SK-N-SH (cell line): ENCODE results near the gene MRPS9. TPM values are rescaled to one million over a fixed set of nuclear protein-coding genes. Genes with fewer than 3 reads are reported as not detected.

Experiments
- CTCF ChIA-PET: fragments of 300-600, 350-600 bp; formaldehyde crosslinking; extraction: SDS; loops from one replicate; lab custom pipeline; 2021; lab: Yijun Ruan, JAX
- POLR2A ChIA-PET: fragments of 350-600 bp; sonication (Branson Sonifier 250); formaldehyde crosslinking; extraction: SDS; loops from one replicate; lab custom pipeline; 2020; ENCODE audit warnings: antibody characterized with exemption, inconsistent platforms; lab: Yijun Ruan, JAX
- DNase-seq: peaks from one replicate; pipeline ENCODE4 v3.0.0; 2012
- H2AFZ ChIP-seq: fragments of 200-600 bp; sonication (generic); 2 replicates; pipeline ENCODE4 v1.8.1; 2016; ENCODE audit warnings: antibody characterized with exemption, mild to moderate bottlenecking, low read depth
- H3F3A ChIP-seq: fragments of 200-600 bp; sonication (generic); replicated peaks from 2 replicates; pipeline ENCODE3; 2016; ENCODE audit warnings: antibody characterized with exemption, mild to moderate bottlenecking; ENCODE audit not compliant: insufficient read depth
- H3K27ac ChIP-seq, 2 experiments: fragments of 200-500 bp in 1 of 2; fragments of 200-600 bp in 1 of 2; sonication (Bioruptor generic) in 1 of 2; sonication (generic), shearing (Covaris generic) in 1 of 2; 2 replicates each; pipeline versions ENCODE4 v1.5.1 to v1.6.1; 2014 to 2016; ENCODE audit warnings: low read depth in 2 of 2, inconsistent platforms in 1 of 2, low read length in 1 of 2, mild to moderate bottlenecking in 1 of 2, mixed read lengths in 1 of 2
- H3K27me3 ChIP-seq: fragments of 200-600 bp; sonication (generic), shearing (Covaris generic); 2 replicates; pipeline ENCODE4 v1.6.1; 2016; ENCODE audit warnings: mixed run types; ENCODE audit not compliant: insufficient read depth
- H3K36me3 ChIP-seq, 2 experiments: fragments of 200-500 bp in 1 of 2; fragments of 200-600 bp in 1 of 2; sonication (Bioruptor generic) in 1 of 2; sonication (generic) in 1 of 2; replicated peaks in 1 of 2; 2 replicates each; pipeline versions ENCODE3 to v1.5.1; 2014 to 2016; ENCODE audit warnings: low read length in 1 of 2, mild to moderate bottlenecking in 1 of 2; ENCODE audit not compliant: insufficient read depth in 2 of 2, control insufficient read depth in 1 of 2
- H3K4me1 ChIP-seq, 2 experiments: fragments of 200-500 bp in 1 of 2; fragments of 200-600 bp in 1 of 2; sonication (Bioruptor generic) in 1 of 2; sonication (generic), shearing (Covaris generic) in 1 of 2; 2 replicates each; pipeline versions ENCODE4 v1.5.1 to v1.6.1; 2014 to 2016; ENCODE audit warnings: low read depth in 1 of 2, low read length in 1 of 2, mixed run types in 1 of 2; ENCODE audit not compliant: insufficient read depth in 2 of 2, control insufficient read depth in 1 of 2
- H3K4me2 ChIP-seq: fragments of 200-600 bp; sonication (generic), shearing (Covaris generic); 2 replicates; pipeline ENCODE4 v1.6.1; 2017; ENCODE audit warnings: mixed run types
- H3K4me3 ChIP-seq, 2 experiments: fragments of 200-500 bp in 1 of 2; fragments of 200-600 bp in 1 of 2; sonication (Bioruptor generic) in 1 of 2; sonication (generic), shearing (Covaris generic) in 1 of 2; 2 replicates each; pipeline versions ENCODE4 v1.5.1 to v1.8.1; 2014 to 2016; ENCODE audit warnings: low read depth in 2 of 2, inconsistent platforms in 1 of 2, low read length in 1 of 2, mild to moderate bottlenecking in 1 of 2, mixed read lengths in 1 of 2, moderate library complexity in 1 of 2
- H3K79me2 ChIP-seq: fragments of 200-600 bp; sonication (generic); 2 replicates; pipeline ENCODE4 v1.8.1; 2017; ENCODE audit warnings: mild to moderate bottlenecking; ENCODE audit not compliant: insufficient read depth
- H3K9ac ChIP-seq: fragments of 200-600 bp; sonication (generic); 2 replicates; pipeline ENCODE4 v1.6.1; 2017; ENCODE audit warnings: mixed run types
- H3K9me2 ChIP-seq: fragments of 200-600 bp; sonication (generic); 2 replicates; pipeline ENCODE4 v1.6.1; 2017; ENCODE audit warnings: mixed run types
- H3K9me3 ChIP-seq: fragments of 200-600 bp; sonication (generic); 2 replicates; pipeline ENCODE4 v1.6.1; 2017; ENCODE audit warnings: mixed run types, mild to moderate bottlenecking, moderate library complexity
- H4K20me1 ChIP-seq: fragments of 200-600 bp; sonication (generic); 2 replicates; pipeline ENCODE4 v1.6.1; 2017; ENCODE audit warnings: mild to moderate bottlenecking, mixed run types; ENCODE audit not compliant: insufficient read depth
- EP300 ChIP-seq, 2 experiments: IDR thresholded peaks; 2 replicates each; pipeline versions ENCODE4 v1.4.0 to v1.6.1; 2012; ENCODE audit warnings: borderline replicate concordance in 1 of 2, low read depth in 1 of 2, low read length in 1 of 2
- EZH2phosphoT487 ChIP-seq: fragments of 200-600 bp; sonication (generic); IDR thresholded peaks from 2 replicates; pipeline ENCODE4 v1.6.1; 2017; ENCODE audit warnings: low read depth, mixed run types, mild to moderate bottlenecking, antibody characterized with exemption, moderate library complexity, borderline replicate concordance
- FOSL2 ChIP-seq: IDR thresholded peaks from 2 replicates; pipeline ENCODE4 v1.4.0; 2012; ENCODE audit warnings: low read depth, mild to moderate bottlenecking, moderate library complexity, borderline replicate concordance
- FOXJ3 ChIP-seq: sonication (generic); formaldehyde crosslinking; IDR thresholded peaks from 2 replicates; pipeline ENCODE4 v1.5.1; 2020; ENCODE audit warnings: mild to moderate bottlenecking, missing genetic modification reagents
- GABPA ChIP-seq: IDR thresholded peaks from 2 replicates; pipeline ENCODE4 v1.4.0; 2012; ENCODE audit warnings: low read depth, mild to moderate bottlenecking
- IRF3 ChIP-seq: fragments of 150-350 bp; IDR thresholded peaks from 2 replicates; pipeline ENCODE4 v1.6.1; 2016; ENCODE audit warnings: mild to moderate bottlenecking, low read depth, low read length
- MXI1 ChIP-seq: IDR thresholded peaks from 2 replicates; pipeline ENCODE4 v1.6.1; 2012; ENCODE audit warnings: mild to moderate bottlenecking, low read depth, low read length, improper control_type of control experiment
- NFIC ChIP-seq: IDR thresholded peaks from 2 replicates; pipeline ENCODE4 v1.4.0; 2012; ENCODE audit warnings: borderline replicate concordance
- NRF1 ChIP-seq: IDR thresholded peaks from 2 replicates; pipeline ENCODE4 v1.6.1; 2012; ENCODE audit warnings: low read depth, mild to moderate bottlenecking, low read length
- PBX3 ChIP-seq: IDR thresholded peaks from 2 replicates; pipeline ENCODE4; 2012
- RCOR1 ChIP-seq: fragments of 150-350 bp; IDR thresholded peaks from 2 replicates; pipeline ENCODE4 v1.6.1; 2017; ENCODE audit warnings: antibody characterized with exemption, low read length
- RFX5 ChIP-seq: IDR thresholded peaks from 2 replicates; pipeline ENCODE4 v1.6.1; 2012; ENCODE audit warnings: mild to moderate bottlenecking, improper control_type of control experiment, low read length
- SIN3A ChIP-seq: IDR thresholded peaks from 2 replicates; pipeline ENCODE4 v1.6.1; 2012; ENCODE audit warnings: low read depth, mild to moderate bottlenecking, low read length, moderate library complexity, borderline replicate concordance
- SMC3 ChIP-seq: IDR thresholded peaks from 2 replicates; pipeline ENCODE4 v1.6.1; 2012; ENCODE audit warnings: low read depth, low read length, improper control_type of control experiment
- TAF1 ChIP-seq: IDR thresholded peaks from 2 replicates; pipeline ENCODE4 v1.6.1; 2012; ENCODE audit warnings: low read depth, mild to moderate bottlenecking, low read length, moderate library complexity, borderline replicate concordance
- TCF12 ChIP-seq: IDR thresholded peaks from 2 replicates; pipeline ENCODE4 v1.4.0; 2012
- TEAD4 ChIP-seq: IDR thresholded peaks from 2 replicates; pipeline ENCODE4 v1.4.0; 2012; ENCODE audit warnings: mild to moderate bottlenecking, borderline replicate concordance; ENCODE audit not compliant: insufficient read depth
- USF2 ChIP-seq: fragments of 150-350 bp; IDR thresholded peaks from 2 replicates; pipeline ENCODE4 v1.6.1; 2017; ENCODE audit warnings: antibody characterized with exemption, low read length, low read depth, borderline replicate concordance
- YY1 ChIP-seq: IDR thresholded peaks from 2 replicates; pipeline ENCODE4 v1.4.0; 2012; ENCODE audit warnings: low read depth, mild to moderate bottlenecking
- polyA plus RNA-seq, 3 experiments: library from polyadenylated mRNA; depleted of rRNA; stranded (reverse); fragments of >200 nt; gene quantifications; 2 replicates each; pipeline ENCODE4 v1.2.3, GENCODE V29; 2012

The MRPS9 gene
- polyA plus RNA-seq, 1 of the 3 experiments (the other 2 are of a cell fraction): 31.8 TPM

GRCh38 chr2:105038383-105039061, 653 bp downstream of the MRPS9 start (continued):
- no peak for TF ChIP-seq NFIC
- no peak for TF ChIP-seq TAF1
- no peak for TF ChIP-seq IRF3
- no peak for TF ChIP-seq SMC3
- TF ChIP-seq FOSL2: no peak
- TF ChIP-seq YY1: no peak
- no peak for TF ChIP-seq MXI1
- TF ChIP-seq FOXJ3 (CRISPR knock-in tag): no peak
- TF ChIP-seq TEAD4: no peak
- no peak for TF ChIP-seq EZH2phosphoT487
- TF ChIP-seq GABPA: no peak
- TF ChIP-seq TCF12: no peak
- no peak for TF ChIP-seq EP300 (IDR thresholded peaks at IDR 0.05; ENCODE audit: borderline replicate concordance in 1 of 2, low read depth in 1 of 2, low read length in 1 of 2)

GRCh38 chr2:105039559-105039958, 1.7 kb downstream of the MRPS9 start:
- Histone ChIP-seq H3K4me3 (no peak overlapping the region), H3K4me1 (peaks cover 0 to 10% of the 10 kb centered on the region in 2 experiments; a peak in 2 of 4 replicates), H4K20me1 (no peaks in the 10 kb centered on the region), H3K79me2 (peaks cover 35% of the 10 kb centered on the region), H3K9me2 (no peaks in the 10 kb centered on the region; the same call in 1 of the 2 replicates), H2AFZ (no peak overlapping the region), H3F3A (no peaks in the 10 kb centered on the region), H3K27me3 (no peaks in the 10 kb centered on the region), H3K36me3 (peaks cover 0 to 6% of the 10 kb centered on the region in 2 experiments), H3K9ac (no peak overlapping the region), H3K9me3 (no peaks in the 10 kb centered on the region), H3K27ac (no peak overlapping the region), H3K4me2 (no peak overlapping the region)
- no peak for TF ChIP-seq EP300 (IDR thresholded peaks at IDR 0.05; ENCODE audit: borderline replicate concordance in 1 of 2, low read depth in 1 of 2, low read length in 1 of 2)
- TF ChIP-seq GABPA: no peak
- TF ChIP-seq RCOR1: no peak
- TF ChIP-seq NFIC: no peak
- no peak for TF ChIP-seq USF2
- no peak for TF ChIP-seq RFX5
- TF ChIP-seq SIN3A: no peak
- TF ChIP-seq TEAD4: no peak
- no peak for TF ChIP-seq TCF12
- TF ChIP-seq PBX3: no peak
- no peak for TF ChIP-seq NRF1
- POLR2A ChIA-PET: no interaction called here
- DNase-seq: no peak
- CTCF ChIA-PET: no interaction called here
